Hepatocyte (in vitro differentiated cells): ENCODE measurements around the gene GPR84. TPM values are rescaled to one million over a fixed set of nuclear protein-coding genes. Genes with fewer than 3 reads are reported as not detected.

Source experiments
- DNase-seq: peaks from one replicate; pipeline ENCODE4 v3.0.0-alpha.2; 2016; ENCODE audit warnings: low spot score
- H2AFZ ChIP-seq: fragments of 200-600 bp; sonication (generic); 2 replicates; pipeline ENCODE4 v1.6.0; 2016; ENCODE audit warnings: antibody characterized with exemption, mild to moderate bottlenecking
- H3K27ac ChIP-seq: fragments of 200-600 bp; sonication (generic); 2 replicates; pipeline ENCODE4 v1.5.1; 2016; ENCODE audit warnings: mild to moderate bottlenecking
- H3K27me3 ChIP-seq: fragments of 200-600 bp; sonication (generic); 2 replicates; pipeline ENCODE4 v1.6.1; 2016
- H3K36me3 ChIP-seq: fragments of 200-600 bp; sonication (generic); replicated peaks from 2 replicates; pipeline ENCODE4 v1.5.1; 2016; ENCODE audit warnings: low read depth; ENCODE audit not compliant: insufficient read depth
- H3K4me1 ChIP-seq: fragments of 200-600 bp; sonication (generic); 2 replicates; pipeline ENCODE4 v1.5.1; 2016; ENCODE audit warnings: mild to moderate bottlenecking, moderate library complexity; ENCODE audit not compliant: insufficient read depth
- H3K4me2 ChIP-seq: fragments of 200-600 bp; sonication (generic); 2 replicates; pipeline ENCODE4 v1.6.0; 2016
- H3K4me3 ChIP-seq: fragments of 200-600 bp; sonication (generic); 2 replicates; pipeline ENCODE4 v1.5.1; 2016; ENCODE audit warnings: mild to moderate bottlenecking
- H3K79me2 ChIP-seq: fragments of 200-600 bp; sonication (generic); 2 replicates; pipeline ENCODE4 v1.6.0; 2017; ENCODE audit warnings: mild to moderate bottlenecking
- H3K9me2 ChIP-seq: fragments of 200-600 bp; sonication (generic); replicated peaks from 2 replicates; pipeline ENCODE4 v1.6.0; 2017; ENCODE audit warnings: mild to moderate bottlenecking; ENCODE audit not compliant: insufficient read depth
- H3K9me3 ChIP-seq: fragments of 200-600 bp; sonication (generic); 2 replicates; pipeline ENCODE4 v1.5.1; 2016; ENCODE audit warnings: low read depth, mild to moderate bottlenecking
- H4K20me1 ChIP-seq: fragments of 200-600 bp; sonication (generic); 2 replicates; pipeline ENCODE4 v1.6.0; 2016; ENCODE audit warnings: mild to moderate bottlenecking; ENCODE audit not compliant: insufficient read depth, poor library complexity, severe bottlenecking
- CTCF ChIP-seq: fragments of 200-600 bp; sonication (generic); IDR thresholded peaks from 2 replicates; pipeline ENCODE4 v1.5.1; 2016; ENCODE audit warnings: antibody characterized with exemption, mild to moderate bottlenecking; ENCODE audit not compliant: poor library complexity
- EZH2 ChIP-seq: fragments of 200-600 bp; sonication (generic); IDR thresholded peaks from 2 replicates; pipeline ENCODE4 v1.6.1; 2016; ENCODE audit warnings: antibody characterized with exemption, mild to moderate bottlenecking, borderline replicate concordance
- EZH2phosphoT487 ChIP-seq: fragments of 200-600 bp; sonication (generic); IDR thresholded peaks from one replicate; pipeline ENCODE4 v1.6.1; 2018; ENCODE audit warnings: antibody characterized with exemption, mild to moderate bottlenecking, low read depth, moderate library complexity; ENCODE audit not compliant: unreplicated experiment, severe bottlenecking
- WGBS: methylation state at CpG from one replicate; pipeline ENCODE4 v1.1.6; 2016; ENCODE audit warnings: low lambda C conversion rate; ENCODE audit errors: missing lambda C conversion rate; 5-methylcytosine and 5-hydroxymethylcytosine counted together
- polyA plus RNA-seq: library from polyadenylated mRNA; unstranded; fragments of >200 nt; fragmentation: Nextera tagmentation; extraction: Ambion mirVana; gene quantifications from 2 replicates; pipeline ENCODE4 v1.2.1, GENCODE V29; 2016
- total RNA-seq: library from RNA; depleted of rRNA; stranded (reverse); fragments of >200 nt; gene quantifications from 2 replicates; pipeline ENCODE4 v1.2.3, GENCODE V29; 2014

GPR84 gene
- total and polyA plus RNA-seq, 2 experiments from 2014 or later, result 0.07 TPM; not detected in 1

DNA sequence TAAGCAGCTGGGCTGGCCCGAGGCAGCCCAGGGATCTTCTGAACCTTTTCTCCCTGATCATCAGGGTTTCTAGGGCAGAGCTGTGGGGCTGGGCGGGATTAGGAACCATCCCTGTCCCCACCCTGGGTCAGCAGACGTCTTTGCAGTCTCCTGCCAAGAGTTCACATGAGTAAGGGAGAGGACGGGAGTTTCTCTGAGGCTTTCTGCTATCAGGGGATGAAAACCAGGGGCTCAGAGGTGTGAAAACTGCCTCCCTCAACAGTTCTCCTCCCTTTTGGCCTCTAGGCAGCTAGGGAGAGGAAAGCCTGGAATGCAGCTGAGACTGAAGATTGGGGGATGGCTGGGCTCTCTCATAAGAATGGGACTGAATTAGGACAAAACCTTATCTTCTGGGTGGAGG, 12.3 kb upstream of the GPR84 start:
- no peak for TF ChIP-seq EZH2
- no peak for TF ChIP-seq EZH2phosphoT487
- DNase-seq, result no peak
- H3K4me1 ChIP-seq, result peaks cover 12% of the 10 kb centered on the region

GRCh38 chr12:54375259-54375579, 10.9 kb upstream of the GPR84 start:
- Histone ChIP-seq H4K20me1 (no peaks in the 10 kb centered on the region), H3K4me3 (no peak overlapping the region), H3K9me2 (no peaks in the 10 kb centered on the region), H3K4me1 (peaks cover 21% of the 10 kb centered on the region), H3K36me3 (no peaks in the 10 kb centered on the region), H3K27me3 (no peaks in the 10 kb centered on the region), H3K27ac (no peak overlapping the region), H3K4me2 (no peak overlapping the region), H3K9me3 (no peaks in the 10 kb centered on the region), H2AFZ (no peak overlapping the region), H3K79me2 (no peaks in the 10 kb centered on the region)
- DNase-seq, result no peak
- TF ChIP-seq CTCF, result no peak
- TF ChIP-seq EZH2, result no peak
- TF ChIP-seq EZH2phosphoT487, result no peak
- WGBS, result 93% methylated on average over 1 of the region's 2 CpGs

More for the DNA sequence above, 12.3 kb upstream of the GPR84 start:
- no peaks in the 10 kb centered on the region for H3K27me3 ChIP-seq
- 69% methylated on average over 4 of the region's 4 CpGs for WGBS
- no peak overlapping the region for H2AFZ ChIP-seq
- H3K4me3 ChIP-seq, result no peak overlapping the region
- no peaks in the 10 kb centered on the region for H4K20me1 ChIP-seq
- H3K9me3 ChIP-seq, result no peaks in the 10 kb centered on the region
- no peaks in the 10 kb centered on the region for H3K79me2 ChIP-seq
- no peaks in the 10 kb centered on the region for H3K9me2 ChIP-seq
- no peak overlapping the region for H3K27ac ChIP-seq
- H3K36me3 ChIP-seq, result no peaks in the 10 kb centered on the region
- H3K4me2 ChIP-seq, result no peak overlapping the region

DNA sequence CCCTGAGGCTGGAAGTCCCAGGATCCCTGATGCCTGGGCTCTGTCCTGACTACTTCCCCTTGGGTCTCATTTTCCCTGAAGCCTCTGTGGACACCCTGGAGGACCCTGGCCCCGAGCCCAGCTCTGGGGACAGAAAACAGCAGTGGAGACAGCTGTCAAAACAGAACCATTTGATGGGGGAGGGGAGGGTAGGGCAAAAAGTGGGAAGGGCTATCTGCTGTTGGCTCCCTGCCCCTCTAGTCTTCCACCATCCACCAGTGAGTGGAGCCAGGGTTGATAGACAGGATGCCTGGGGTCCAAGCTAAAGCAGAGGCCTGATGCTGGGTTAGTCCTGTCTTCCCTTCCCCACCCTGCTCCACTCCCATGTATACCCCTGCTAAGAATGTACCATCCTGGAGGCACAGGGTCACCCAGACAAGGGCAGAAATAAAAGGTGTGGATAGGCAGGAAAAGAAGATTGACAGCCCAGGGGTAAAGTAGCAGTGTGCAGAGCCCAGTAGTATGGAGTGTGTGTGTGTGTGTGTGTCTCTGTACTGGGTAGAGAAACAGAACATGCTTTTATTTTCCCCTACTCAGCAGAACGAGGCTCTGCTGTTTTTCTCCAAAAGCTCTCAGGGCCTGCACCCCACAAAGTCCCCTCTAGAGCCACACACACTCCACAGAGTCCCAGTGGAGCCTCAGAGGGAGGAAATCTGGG, 10.4 kb upstream of the GPR84 start:
- H3K4me3 ChIP-seq, result no peak overlapping the region
- H3K4me1 ChIP-seq, result peaks cover 21% of the 10 kb centered on the region
- no peaks in the 10 kb centered on the region for H3K9me2 ChIP-seq
- no peak for DNase-seq
- H2AFZ ChIP-seq, result no peak overlapping the region
- 70% methylated on average over 2 of the region's 2 CpGs for WGBS
- H3K27ac ChIP-seq, result no peak overlapping the region
- no peaks in the 10 kb centered on the region for H3K79me2 ChIP-seq
- H3K4me2 ChIP-seq, result no peak overlapping the region
- no peaks in the 10 kb centered on the region for H3K27me3 ChIP-seq
- no peaks in the 10 kb centered on the region for H4K20me1 ChIP-seq
- H3K36me3 ChIP-seq, result no peaks in the 10 kb centered on the region
- TF ChIP-seq CTCF (no peak), EZH2phosphoT487 (no peak), EZH2 (no peak)
- no peaks in the 10 kb centered on the region for H3K9me3 ChIP-seq

DNA sequence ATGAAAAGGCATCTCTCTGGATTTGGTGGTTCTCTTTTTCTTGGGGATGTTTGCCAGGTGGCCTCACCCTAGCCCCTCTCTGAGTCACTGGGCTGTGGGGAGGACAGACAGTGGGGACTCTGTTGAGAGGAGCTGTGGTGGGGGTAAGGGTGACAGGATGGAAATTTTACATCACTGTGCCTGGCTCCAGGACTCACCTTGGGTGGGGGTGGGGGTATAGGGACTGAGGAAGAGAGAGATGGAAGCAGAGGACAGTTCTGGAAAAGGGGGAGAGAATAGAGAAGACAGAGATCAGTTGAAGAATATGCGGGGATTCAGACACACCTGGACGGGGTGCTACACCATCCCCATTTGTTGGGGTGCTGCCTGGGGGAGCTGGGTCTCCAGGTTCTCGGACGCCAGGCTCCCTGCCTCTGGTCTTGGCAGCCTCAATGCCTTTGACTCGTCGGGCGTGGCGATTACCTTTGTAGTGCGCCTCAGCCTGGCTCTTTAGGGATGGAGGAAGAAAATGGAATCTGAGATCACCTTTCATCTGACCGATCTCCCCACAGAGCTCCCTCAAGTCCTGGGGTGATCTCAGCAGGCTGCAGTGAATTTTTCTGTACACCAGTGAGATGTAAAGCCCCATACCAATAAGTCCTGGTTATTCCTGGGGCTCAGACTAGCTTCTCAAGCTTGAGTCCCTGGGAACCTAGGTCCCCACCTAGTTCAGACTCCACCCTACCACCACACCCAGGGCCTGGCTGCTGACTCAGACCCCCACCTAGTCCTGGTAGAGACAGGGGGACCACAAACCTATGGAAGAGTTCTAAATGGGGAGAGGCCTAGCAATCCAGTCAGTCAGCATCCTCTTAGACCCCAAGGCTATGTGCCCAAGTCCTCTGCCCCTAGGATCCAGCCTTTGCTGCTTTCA, 9.6 kb upstream of the GPR84 start:
- Histone ChIP-seq H3K79me2 (no peaks in the 10 kb centered on the region), H4K20me1 (no peaks in the 10 kb centered on the region), H2AFZ (no peak overlapping the region), H3K4me1 (peaks cover 22% of the 10 kb centered on the region), H3K4me3 (no peak overlapping the region), H3K36me3 (no peaks in the 10 kb centered on the region), H3K9me2 (no peaks in the 10 kb centered on the region), H3K27me3 (no peaks in the 10 kb centered on the region), H3K9me3 (no peaks in the 10 kb centered on the region), H3K4me2 (no peak overlapping the region), H3K27ac (no peak overlapping the region)
- TF ChIP-seq EZH2phosphoT487, result no peak
- no peak for TF ChIP-seq CTCF
- TF ChIP-seq EZH2, result no peak
- no peak for DNase-seq
- WGBS, result 96% methylated on average over 10 of the region's 10 CpGs
